A673 (cell line): ENCODE results near the gene DNMT3A.

ENCODE experiments used
- CTCF ChIP-seq: fragments of 300-800, 200-600 bp; sonication (generic); conservative IDR thresholded peaks from 2 replicates; pipeline ENCODE4 v1.5.1; 2017; ENCODE audit warnings: low read depth, mild to moderate bottlenecking, antibody characterized with exemption, low read length, moderate library complexity, mixed read lengths
- EZH2 ChIP-seq: fragments of 200-600 bp; sonication (generic); IDR thresholded peaks from 2 replicates; pipeline ENCODE4 v1.6.1; 2017; ENCODE audit warnings: borderline replicate concordance, low read depth, mild to moderate bottlenecking, mixed read lengths, antibody characterized with exemption, low read length; ENCODE audit not compliant: poor library complexity, severe bottlenecking

GRCh38 chr2:25255745-25256487 lies 85.8 kb downstream of the DNMT3A start:
- TF ChIP-seq CTCF (no peak), EZH2 (no peak)
